Upper lobe of left lung (tissue), 6 donors: ENCODE measurements around the gene TMEM167A. TPM values are rescaled to one million over a fixed set of nuclear protein-coding genes. Genes with fewer than 3 reads are reported as not detected.

Experiments
- ATAC-seq, 2 donors: fragments of 200-7000 bp; cut with Tn5 transposase; one replicate each; pipeline ENCODE4 v1.9.1; 2022; ENCODE audit warnings: mild to moderate bottlenecking in 2 of 2, moderate library complexity in 2 of 2; ENCODE audit not compliant: low FRiP score in 2 of 2
- DNase-seq, 2 donors: peaks; one replicate each; pipeline ENCODE4 v3.0.0-alpha.2; 2019 to 2020
- H3K27ac ChIP-seq, 4 donors: fragments of 200-600 bp; sonication (generic); one replicate each; pipeline ENCODE4 v1.5.1; 2016 to 2019
- H3K27me3 ChIP-seq, 4 donors: fragments of 200-600 bp; sonication (generic); one replicate each; pipeline ENCODE4 v1.5.1; 2017 to 2019
- H3K36me3 ChIP-seq, 4 donors: fragments of 200-600 bp; sonication (generic); one replicate each; pipeline ENCODE4 v1.5.1; 2016 to 2019
- H3K4me1 ChIP-seq, 4 donors: fragments of 200-600 bp; sonication (generic); one replicate each; pipeline ENCODE4 v1.5.1; 2018 to 2019
- H3K4me3 ChIP-seq, 4 donors: fragments of 200-600 bp; sonication (generic); one replicate each; pipeline ENCODE4 v1.5.1; 2017 to 2019; ENCODE audit warnings: mild to moderate bottlenecking in 2 of 4, moderate library complexity in 1 of 4
- H3K9me3 ChIP-seq, 4 donors: fragments of 200-600 bp; sonication (generic); one replicate each; pipeline ENCODE4 v1.5.1; 2018 to 2019
- EP300 ChIP-seq, 4 donors: sonication (generic); formaldehyde crosslinking; IDR thresholded peaks; one replicate each; pipeline ENCODE4 v1.5.1; 2017; ENCODE audit warnings: antibody characterized with exemption in 4 of 4, control low read depth in 2 of 4
- POLR2A ChIP-seq, 4 donors: fragments of 450-650 bp; IDR thresholded peaks; one replicate each; pipeline ENCODE4 v1.5.1; 2016 to 2017; ENCODE audit warnings: antibody characterized with exemption in 4 of 4, mild to moderate bottlenecking in 2 of 4
- POLR2AphosphoS5 ChIP-seq, 2 donors: sonication (generic); formaldehyde crosslinking; IDR thresholded peaks; one replicate each; pipeline ENCODE4 v1.5.1; 2017; ENCODE audit warnings: antibody characterized with exemption in 2 of 2
- WGBS, 2 donors: methylation state at CpG; one replicate each; pipeline ENCODE4 v1.1.5; 2017 to 2018; 5-methylcytosine and 5-hydroxymethylcytosine counted together
- total RNA-seq, 6 donors: library from RNA; depleted of rRNA in 4 of 6; stranded (reverse); fragments of >200 nt in 4 of 6; gene quantifications; one replicate each; pipeline versions ENCODE4 v1.1.0 to v1.2.1, GENCODE V29; 2016 to 2021
- TF ChIP-seq, protein P1 (sequence below), 6 experiments: fragments of 450-650 bp in 4 of 6; fragments of 200-600 bp in 2 of 6; sonication (generic) in 2 of 6; IDR thresholded peaks; one replicate each; pipeline ENCODE4 v1.5.1; 2016 to 2019; ENCODE audit warnings: antibody characterized with exemption in 6 of 6
- donor health status: DM: no; HTN: no; CAD: no; lungs with moderate emphysema.
- donor health status: DM: no; HTN: yes; CAD: no; lungs with severe emphysema.

The TMEM167A gene
- total RNA-seq, 6 donors from 2014 or later: 14.3 to 81.2 (median 53.1) TPM

DNA sequence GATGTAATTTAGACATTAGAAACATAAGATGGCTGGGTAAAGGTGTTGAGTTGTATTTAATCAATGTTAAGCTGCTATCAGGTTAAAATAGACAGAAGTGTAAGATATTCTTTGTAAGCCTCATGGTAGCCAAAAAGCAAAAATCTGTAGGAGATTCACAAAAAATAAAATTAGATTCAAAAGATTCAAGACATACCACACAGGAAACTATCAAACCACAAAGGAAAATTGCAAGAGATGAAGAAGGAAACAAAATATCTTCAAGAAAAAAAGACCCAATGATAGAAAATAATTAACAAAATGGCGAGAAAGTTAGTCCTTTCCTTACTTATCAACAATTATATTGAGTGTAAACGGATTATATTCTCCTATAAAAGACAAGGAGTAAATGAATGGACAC lies 15.4 kb upstream of the TMEM167A start:
- Histone ChIP-seq H3K4me3 (no peak overlapping the region), H3K4me1 (no peaks in the 10 kb centered on the region), H3K36me3 (no peaks in the 10 kb centered on the region), H3K27ac (no peak overlapping the region), H3K9me3 (peaks cover 0 to 11% (median 8%) of the 10 kb centered on the region in 4 donors), H3K27me3 (no peaks in the 10 kb centered on the region)
- TF ChIP-seq, protein P1, sequence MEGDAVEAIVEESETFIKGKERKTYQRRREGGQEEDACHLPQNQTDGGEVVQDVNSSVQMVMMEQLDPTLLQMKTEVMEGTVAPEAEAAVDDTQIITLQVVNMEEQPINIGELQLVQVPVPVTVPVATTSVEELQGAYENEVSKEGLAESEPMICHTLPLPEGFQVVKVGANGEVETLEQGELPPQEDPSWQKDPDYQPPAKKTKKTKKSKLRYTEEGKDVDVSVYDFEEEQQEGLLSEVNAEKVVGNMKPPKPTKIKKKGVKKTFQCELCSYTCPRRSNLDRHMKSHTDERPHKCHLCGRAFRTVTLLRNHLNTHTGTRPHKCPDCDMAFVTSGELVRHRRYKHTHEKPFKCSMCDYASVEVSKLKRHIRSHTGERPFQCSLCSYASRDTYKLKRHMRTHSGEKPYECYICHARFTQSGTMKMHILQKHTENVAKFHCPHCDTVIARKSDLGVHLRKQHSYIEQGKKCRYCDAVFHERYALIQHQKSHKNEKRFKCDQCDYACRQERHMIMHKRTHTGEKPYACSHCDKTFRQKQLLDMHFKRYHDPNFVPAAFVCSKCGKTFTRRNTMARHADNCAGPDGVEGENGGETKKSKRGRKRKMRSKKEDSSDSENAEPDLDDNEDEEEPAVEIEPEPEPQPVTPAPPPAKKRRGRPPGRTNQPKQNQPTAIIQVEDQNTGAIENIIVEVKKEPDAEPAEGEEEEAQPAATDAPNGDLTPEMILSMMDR (IDR thresholded peaks at IDR 0.05): no peak
- TF ChIP-seq POLR2A (IDR thresholded peaks at IDR 0.05) (no peak), POLR2AphosphoS5 (IDR thresholded peaks at IDR 0.05) (no peak), EP300 (IDR thresholded peaks at IDR 0.05) (no peak)
- WGBS, 2 donors: 83 to 97% methylated on average over 2 of the region's 2 CpGs
- DNase-seq (no peak), ATAC-seq (no peak)

GRCh38 chr5:83090169-83090568 lies 13.0 kb upstream of the TMEM167A start:
- WGBS, 2 donors: 98 to 100% methylated on average over 3 of the region's 3 CpGs
- ATAC-seq: no peak
- Histone ChIP-seq H3K4me3 (no peak overlapping the region), H3K9me3 (peaks cover 0 to 11% (median 8%) of the 10 kb centered on the region in 4 donors), H3K27ac (no peak overlapping the region), H3K36me3 (no peaks in the 10 kb centered on the region), H3K4me1 (no peaks in the 10 kb centered on the region), H3K27me3 (no peaks in the 10 kb centered on the region)
- no peak for TF ChIP-seq POLR2A (IDR thresholded peaks at IDR 0.05)
- no peak for TF ChIP-seq POLR2AphosphoS5 (IDR thresholded peaks at IDR 0.05)
- TF ChIP-seq, protein P1 (IDR thresholded peaks at IDR 0.05): no peak
- TF ChIP-seq EP300 (IDR thresholded peaks at IDR 0.05): no peak
- no peak for DNase-seq

DNA sequence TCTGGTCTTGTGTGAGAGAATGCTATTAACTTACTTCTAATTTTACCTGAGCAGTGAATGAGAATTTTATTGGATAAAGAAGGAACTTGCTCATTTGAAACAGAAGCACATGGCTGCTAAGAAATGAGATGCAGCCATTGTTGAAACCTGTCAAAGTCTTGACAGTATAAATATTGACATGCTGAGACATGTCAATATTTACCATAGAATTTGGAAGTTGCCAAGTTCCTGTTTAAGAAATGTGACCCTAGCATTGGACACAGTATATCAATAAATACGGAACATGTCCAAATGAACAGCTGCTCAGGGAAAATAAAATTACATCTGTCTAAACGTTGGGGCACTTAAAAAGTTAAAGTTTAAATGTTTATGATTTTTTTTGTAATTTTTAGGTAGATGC lies 7.9 kb upstream of the TMEM167A start:
- ATAC-seq: no peak

DNA sequence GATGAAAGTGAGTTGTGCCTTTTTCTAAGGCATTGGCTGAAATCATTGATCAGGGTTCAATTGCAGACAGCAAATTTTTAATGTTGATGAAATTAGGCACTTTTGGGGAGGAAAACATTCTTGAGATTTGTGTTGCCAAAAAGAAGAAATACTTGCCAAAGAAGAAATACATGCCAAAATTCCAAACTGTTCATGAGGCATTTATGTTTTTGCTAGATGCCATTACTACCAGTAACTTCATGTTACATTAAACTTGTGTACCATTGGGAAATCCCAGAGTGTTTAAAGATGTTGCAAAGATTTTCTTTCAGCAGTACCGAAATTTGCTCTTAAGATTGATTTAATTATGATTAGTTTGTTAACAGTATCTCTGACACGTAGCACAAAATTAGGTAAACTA lies 7.1 kb upstream of the TMEM167A start:
- no peak for TF ChIP-seq POLR2AphosphoS5 (IDR thresholded peaks at IDR 0.05)
- no peak for TF ChIP-seq POLR2A (IDR thresholded peaks at IDR 0.05)
- no peak for TF ChIP-seq EP300 (IDR thresholded peaks at IDR 0.05)
- TF ChIP-seq, protein P1 (IDR thresholded peaks at IDR 0.05): no peak
- Histone ChIP-seq H3K27me3 (no peaks in the 10 kb centered on the region), H3K4me1 (no peaks in the 10 kb centered on the region), H3K4me3 (no peak overlapping the region), H3K27ac (no peak overlapping the region), H3K9me3 (no peaks in the 10 kb centered on the region), H3K36me3 (no peaks in the 10 kb centered on the region)
- DNase-seq (no peak), ATAC-seq (no peak)
- 74 to 91% methylated on average over 2 of the region's 2 CpGs for WGBS, 2 donors

More for the DNA sequence above, 7.9 kb upstream of the TMEM167A start:
- 38 to 56% methylated on average over 2 of the region's 2 CpGs for WGBS, 2 donors
- Histone ChIP-seq H3K27me3 (no peaks in the 10 kb centered on the region), H3K4me1 (no peaks in the 10 kb centered on the region), H3K4me3 (no peak overlapping the region), H3K36me3 (no peaks in the 10 kb centered on the region), H3K27ac (no peak overlapping the region), H3K9me3 (no peaks in the 10 kb centered on the region)
- TF ChIP-seq POLR2A (IDR thresholded peaks at IDR 0.05): no peak
- TF ChIP-seq EP300 (IDR thresholded peaks at IDR 0.05): no peak
- TF ChIP-seq, protein P1 (IDR thresholded peaks at IDR 0.05): no peak
- TF ChIP-seq POLR2AphosphoS5 (IDR thresholded peaks at IDR 0.05): no peak
- no peak for DNase-seq

GRCh38 chr5:83082750-83083149 lies 5.6 kb upstream of the TMEM167A start:
- H3K4me3 ChIP-seq: no peak overlapping the region
- H3K27ac ChIP-seq: no peak overlapping the region
- no peak for TF ChIP-seq POLR2AphosphoS5 (IDR thresholded peaks at IDR 0.05)
- TF ChIP-seq, protein P1 (IDR thresholded peaks at IDR 0.05): no peak
- TF ChIP-seq EP300 (IDR thresholded peaks at IDR 0.05): no peak
- no peak for TF ChIP-seq POLR2A (IDR thresholded peaks at IDR 0.05)
- peaks cover 0 to 7% (median 4%) of the 10 kb centered on the region in 4 donors for H3K4me1 ChIP-seq
- H3K27me3 ChIP-seq: no peaks in the 10 kb centered on the region
- no peaks in the 10 kb centered on the region for H3K9me3 ChIP-seq
- ATAC-seq (no peak), DNase-seq (no peak)
- no peaks in the 10 kb centered on the region for H3K36me3 ChIP-seq
